BLaER1 treated with 17β-estradiol and CSF1 and Interleukin-3, amounts not matched to agents 10 nM and 100 nM (cell line): ENCODE measurements around the gene WHRN.

Experiments used
- H3K27ac ChIP-seq, 11 experiments: shearing (Covaris generic); formaldehyde crosslinking; 2 replicates each; pipeline ENCODE4 v1.8.1; 2022
- H3K27me3 ChIP-seq, 11 experiments: shearing (Covaris generic); formaldehyde crosslinking; 2 replicates each; pipeline ENCODE4 v1.8.1; 2022
- H3K36me3 ChIP-seq, 11 experiments: shearing (Covaris generic); formaldehyde crosslinking; 2 replicates each; pipeline ENCODE4 v1.8.1; 2022
- H3K4me1 ChIP-seq, 10 experiments: shearing (Covaris generic); formaldehyde crosslinking; 2 replicates each; pipeline ENCODE4 v1.8.1; 2022
- H3K4me2 ChIP-seq, 11 experiments: shearing (Covaris generic); formaldehyde crosslinking; 2 replicates each; pipeline ENCODE4 v1.8.1; 2022
- H3K4me3 ChIP-seq, 10 experiments: shearing (Covaris generic); formaldehyde crosslinking; 2 replicates each; pipeline ENCODE4 v1.8.1; 2022
- H3K9ac ChIP-seq, 11 experiments: shearing (Covaris generic); formaldehyde crosslinking; 2 replicates each; pipeline ENCODE4 v1.8.1; 2022
- H3K9me3 ChIP-seq, 11 experiments: shearing (Covaris generic); formaldehyde crosslinking; replicated peaks in 1 of 11; 2 replicates each; pipeline ENCODE4 v1.8.1; 2022
- H4K20me1 ChIP-seq, 11 experiments: shearing (Covaris generic); formaldehyde crosslinking; 2 replicates each; pipeline ENCODE4 v1.8.1; 2022
- Cebpa-rat ChIP-seq, 11 experiments: shearing (Covaris generic); IDR thresholded peaks; 2 replicates each; pipeline ENCODE4 v1.8.1; 2022

The WHRN gene

DNA sequence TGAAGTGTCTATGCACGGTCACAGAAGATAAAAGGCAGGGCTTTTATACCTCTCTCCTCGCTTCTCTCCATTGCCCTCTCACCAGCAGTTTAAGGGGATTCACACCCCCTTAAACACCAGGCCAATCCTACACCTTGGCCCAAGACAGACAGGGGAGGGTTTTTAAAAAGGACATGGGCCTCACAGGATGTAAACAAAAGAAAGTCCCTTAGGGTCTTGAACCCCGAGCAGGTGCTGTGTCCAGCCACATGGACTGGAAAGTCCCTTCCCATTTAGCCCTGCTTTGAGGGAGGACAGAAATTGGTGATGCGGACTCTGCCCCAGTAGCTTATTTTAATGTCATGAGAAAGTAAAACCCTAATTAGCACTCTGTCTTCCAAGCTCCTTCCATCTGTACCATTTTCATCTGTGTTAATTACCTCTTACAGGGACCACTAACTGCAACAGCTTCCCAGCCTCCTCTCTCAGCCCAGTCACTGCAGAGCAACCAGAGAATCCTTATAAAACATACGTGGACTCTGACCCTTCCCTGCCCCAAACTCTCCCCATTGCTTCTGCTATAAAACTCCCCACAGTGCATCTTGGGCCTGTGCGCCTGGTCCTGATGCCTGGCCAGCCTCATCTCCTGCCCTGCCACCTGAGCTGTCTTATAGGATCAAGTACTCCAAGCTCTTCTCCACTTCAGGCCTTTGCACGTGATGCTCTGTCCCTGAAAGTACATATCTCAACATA is 16.7 kb downstream of the WHRN start:
- Histone ChIP-seq H3K9ac (no peak overlapping the region), H3K27ac (no peak overlapping the region), H3K9me3 (no peaks in the 10 kb centered on the region), H3K4me2 (no peak overlapping the region), H3K36me3 (no peaks in the 10 kb centered on the region), H3K4me3 (no peak overlapping the region), H3K4me1 (peaks cover 4 to 22% (median 13%) of the 10 kb centered on the region in 10 experiments; a peak in 16 of 20 replicates), H3K27me3 (0 out of 22 replicates have a peak, but pooled peaks cover 0 to 5% (median 0%) of the 10 kb centered on the region in 11 experiments), H4K20me1 (no peaks in the 10 kb centered on the region)
- TF ChIP-seq Cebpa-rat (IDR thresholded peaks at IDR 0.05) = no peak

GRCh38 chr9:114487607-114488300 is 17.5 kb downstream of the WHRN start:
- H3K4me2 ChIP-seq = no peak overlapping the region
- TF ChIP-seq Cebpa-rat (IDR thresholded peaks at IDR 0.05) = no peak
- H3K27me3 ChIP-seq = 0 out of 22 replicates have a peak, but pooled peaks cover 0 to 5% (median 0%) of the 10 kb centered on the region in 11 experiments
- no peaks in the 10 kb centered on the region; a peak in 1 of 22 replicates for H4K20me1 ChIP-seq
- no peaks in the 10 kb centered on the region for H3K36me3 ChIP-seq
- peaks cover 4 to 25% (median 14%) of the 10 kb centered on the region in 10 experiments; a peak in 16 of 20 replicates for H3K4me1 ChIP-seq
- H3K9me3 ChIP-seq = no peaks in the 10 kb centered on the region
- H3K4me3 ChIP-seq = no peak overlapping the region
- H3K9ac ChIP-seq = no peak overlapping the region
- H3K27ac ChIP-seq = no peak overlapping the region

- Histone ChIP-seq H3K4me2 (no peak overlapping the region), H3K27ac (no peak overlapping the region), H3K9me3 (no peaks in the 10 kb centered on the region), H3K4me3 (no peak overlapping the region), H3K36me3 (no peaks in the 10 kb centered on the region), H3K4me1 (peaks cover 4 to 36% (median 20%) of the 10 kb centered on the region in 10 experiments; a peak in 16 of 20 replicates), H3K9ac (no peak overlapping the region), H4K20me1 (no peaks in the 10 kb centered on the region; a peak in 1 of 22 replicates), H3K27me3 (0 out of 22 replicates have a peak, but pooled peaks cover 0 to 5% (median 0%) of the 10 kb centered on the region in 11 experiments)
- no peak for TF ChIP-seq Cebpa-rat (IDR thresholded peaks at IDR 0.05)
Observed at GRCh38 chr9:114486205-114486963, 18.9 kb downstream of the WHRN start.

- 0 out of 22 replicates have a peak, but pooled peaks cover 0 to 3% (median 0%) of the 10 kb centered on the region in 11 experiments for H3K27me3 ChIP-seq
- no peaks in the 10 kb centered on the region; a peak in 1 of 22 replicates for H4K20me1 ChIP-seq
- TF ChIP-seq Cebpa-rat (IDR thresholded peaks at IDR 0.05) = no peak
- H3K4me3 ChIP-seq = no peak overlapping the region
- H3K9me3 ChIP-seq = no peaks in the 10 kb centered on the region
- peaks cover 4 to 48% (median 22%) of the 10 kb centered on the region in 10 experiments; a peak in 16 of 20 replicates for H3K4me1 ChIP-seq
- H3K36me3 ChIP-seq = no peaks in the 10 kb centered on the region
- peak overlapping the region in 8 of 11 experiments; percentile 13 to 69 (median 44); a peak in 15 of 22 replicates for H3K4me2 ChIP-seq
- H3K9ac ChIP-seq = 0 out of 22 replicates have a peak overlapping the region, but pooled peaks of 1 of the 11 experiments have one; percentile 25
- peak overlapping the region in 1 of 11 experiments; percentile 3; a peak in 1 of 22 replicates for H3K27ac ChIP-seq
Observed at GRCh38 chr9:114484854-114485443, 20.3 kb downstream of the WHRN start.

DNA sequence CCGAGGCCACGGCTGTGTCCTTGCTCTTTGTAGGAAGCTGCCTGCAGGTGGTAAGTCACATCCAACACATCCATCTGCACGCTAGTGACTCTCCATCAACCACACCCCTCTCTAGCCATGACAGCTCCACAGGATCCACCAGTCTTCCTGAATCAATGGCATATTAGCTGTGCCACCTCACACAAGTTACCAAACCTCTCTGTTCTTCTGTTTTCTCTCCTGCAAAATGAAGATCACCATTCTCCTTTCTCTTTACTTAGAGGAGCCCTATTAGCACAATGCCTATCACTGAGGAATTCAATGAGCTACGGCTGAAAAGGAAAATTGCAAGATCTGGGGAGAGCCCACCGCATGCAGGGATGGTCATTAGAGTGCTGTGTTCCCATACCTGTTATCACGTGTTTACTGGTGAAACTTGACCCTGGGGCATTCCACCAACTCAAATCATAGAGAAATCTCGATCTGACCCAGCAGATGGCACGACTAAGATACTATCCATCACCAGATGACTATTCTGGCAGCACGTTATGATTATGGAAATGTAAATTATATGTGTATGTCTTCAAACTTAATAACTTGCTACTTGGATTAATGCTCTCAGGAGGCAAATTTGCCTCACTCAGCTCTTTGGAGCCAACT is 20.9 kb downstream of the WHRN start:
- H3K4me3 ChIP-seq = no peak overlapping the region
- H3K4me1 ChIP-seq = peaks cover 4 to 48% (median 19%) of the 10 kb centered on the region in 10 experiments; a peak in 15 of 20 replicates
- H3K27ac ChIP-seq = no peak overlapping the region
- H3K9me3 ChIP-seq = no peaks in the 10 kb centered on the region
- no peaks in the 10 kb centered on the region; a peak in 1 of 22 replicates for H4K20me1 ChIP-seq
- H3K4me2 ChIP-seq = peak overlapping the region in 5 of 11 experiments; percentile 13 to 69 (median 53); a peak in 6 of 22 replicates
- no peak for TF ChIP-seq Cebpa-rat (IDR thresholded peaks at IDR 0.05)
- H3K36me3 ChIP-seq = no peaks in the 10 kb centered on the region
- no peak overlapping the region for H3K9ac ChIP-seq
- no peaks in the 10 kb centered on the region for H3K27me3 ChIP-seq

DNA sequence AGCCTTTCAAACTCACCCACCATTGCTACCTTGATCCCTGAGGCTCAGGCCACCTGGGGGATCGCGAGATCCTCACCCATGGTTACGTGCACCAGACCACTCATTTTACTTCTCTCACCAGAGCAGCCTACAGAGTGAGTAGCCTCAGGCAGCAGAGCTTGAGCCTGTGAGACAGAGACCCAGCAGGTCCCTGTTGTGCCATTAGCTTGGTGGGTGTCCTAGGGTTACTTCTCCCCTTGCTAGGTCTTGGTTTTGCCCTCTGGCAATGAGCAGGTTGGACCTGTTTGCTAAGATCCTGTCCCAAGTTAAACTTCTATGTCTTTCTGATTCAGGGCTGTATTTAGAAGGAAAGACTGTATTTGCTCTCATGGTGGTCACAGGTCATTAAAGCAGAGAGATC is 21.8 kb downstream of the WHRN start:
- Histone ChIP-seq H3K27ac (no peak overlapping the region), H3K4me1 (peaks cover 4 to 48% (median 19%) of the 10 kb centered on the region in 10 experiments; a peak in 15 of 20 replicates), H3K4me3 (no peak overlapping the region), H3K27me3 (no peaks in the 10 kb centered on the region), H3K36me3 (no peaks in the 10 kb centered on the region), H4K20me1 (no peaks in the 10 kb centered on the region; a peak in 1 of 22 replicates), H3K9ac (no peak overlapping the region), H3K4me2 (no peak overlapping the region), H3K9me3 (no peaks in the 10 kb centered on the region)
- TF ChIP-seq Cebpa-rat (IDR thresholded peaks at IDR 0.05) = no peak

- no peaks in the 10 kb centered on the region; a peak in 1 of 22 replicates for H4K20me1 ChIP-seq
- no peaks in the 10 kb centered on the region for H3K36me3 ChIP-seq
- TF ChIP-seq Cebpa-rat (IDR thresholded peaks at IDR 0.05) = no peak
- H3K4me1 ChIP-seq = peaks cover 4 to 48% (median 19%) of the 10 kb centered on the region in 10 experiments; a peak in 15 of 20 replicates
- H3K9ac ChIP-seq = no peak overlapping the region
- H3K27ac ChIP-seq = no peak overlapping the region
- H3K9me3 ChIP-seq = no peaks in the 10 kb centered on the region
- peak overlapping the region in 6 of 11 experiments; percentile 21 to 61 (median 38); a peak in 12 of 22 replicates for H3K4me2 ChIP-seq
- H3K27me3 ChIP-seq = no peaks in the 10 kb centered on the region
- H3K4me3 ChIP-seq = no peak overlapping the region
Observed at GRCh38 chr9:114482593-114482992, 22.7 kb downstream of the WHRN start.

DNA sequence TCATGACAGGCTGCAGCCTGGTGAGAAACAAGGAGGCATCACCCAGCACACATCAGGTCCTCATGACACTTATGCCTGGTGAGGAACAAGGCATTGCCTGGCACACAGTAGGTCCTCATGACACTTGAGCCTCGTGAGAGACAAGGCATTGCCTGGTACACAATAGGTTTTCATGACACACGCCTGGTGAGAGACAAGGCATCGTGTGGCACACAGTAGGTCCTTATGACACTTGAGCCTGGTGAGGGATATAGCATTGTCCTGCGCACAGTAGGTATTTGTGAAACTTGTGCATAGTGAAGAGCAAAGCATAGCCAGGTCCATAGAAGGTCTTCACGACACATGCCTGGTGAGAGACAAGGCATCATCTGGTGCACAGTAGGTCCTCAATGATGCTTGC is 23.5 kb downstream of the WHRN start:
- no peaks in the 10 kb centered on the region; a peak in 1 of 22 replicates for H4K20me1 ChIP-seq
- TF ChIP-seq Cebpa-rat (IDR thresholded peaks at IDR 0.05) = no peak
- no peaks in the 10 kb centered on the region for H3K27me3 ChIP-seq
- H3K4me3 ChIP-seq = no peak overlapping the region
- no peak overlapping the region for H3K27ac ChIP-seq
- no peaks in the 10 kb centered on the region for H3K36me3 ChIP-seq
- no peak overlapping the region for H3K9ac ChIP-seq
- no peaks in the 10 kb centered on the region for H3K9me3 ChIP-seq
- peaks cover 4 to 48% (median 19%) of the 10 kb centered on the region in 10 experiments; a peak in 15 of 20 replicates for H3K4me1 ChIP-seq
- peak overlapping the region in 4 of 11 experiments; percentile 30 to 61 (median 50); a peak in 4 of 22 replicates for H3K4me2 ChIP-seq
